Activated T-helper 1 cell treated with Interleukin-2 at 50 U/mL for 16 hours (primary cell): ENCODE results near the gene RPAP2.
"Not testable (repeated sequence)": the region's sequence is repeated elsewhere in the genome, so short reads cannot be mapped to it uniquely, and the experiment has no call there.

Experiments used
- DNase-seq: peaks from one replicate; pipeline ENCODE4 v3.0.0-alpha.2; 2020; ENCODE audit warnings: low read depth

Gene RPAP2

GRCh38 chr1:92323473-92324453 lies 24.9 kb downstream of the RPAP2 start:
- DNase-seq = no peak

GRCh38 chr1:92324784-92325183 lies 25.9 kb downstream of the RPAP2 start:
- DNase-seq = no peak

GRCh38 chr1:92326681-92327080 lies 27.8 kb downstream of the RPAP2 start:
- DNase-seq = no peak

- no peak for DNase-seq
Observed at GRCh38 chr1:92327794-92328193, 28.9 kb downstream of the RPAP2 start.

GRCh38 chr1:92329347-92330129 lies 30.7 kb downstream of the RPAP2 start:
- no peak for DNase-seq

- DNase-seq = no peak
Observed at GRCh38 chr1:92333668-92334067, 34.8 kb downstream of the RPAP2 start.

- DNase-seq = no peak
Observed at GRCh38 chr1:92340154-92340553, 41.3 kb downstream of the RPAP2 start.

GRCh38 chr1:92342401-92342800 lies 43.5 kb downstream of the RPAP2 start:
- no peak for DNase-seq

DNA sequence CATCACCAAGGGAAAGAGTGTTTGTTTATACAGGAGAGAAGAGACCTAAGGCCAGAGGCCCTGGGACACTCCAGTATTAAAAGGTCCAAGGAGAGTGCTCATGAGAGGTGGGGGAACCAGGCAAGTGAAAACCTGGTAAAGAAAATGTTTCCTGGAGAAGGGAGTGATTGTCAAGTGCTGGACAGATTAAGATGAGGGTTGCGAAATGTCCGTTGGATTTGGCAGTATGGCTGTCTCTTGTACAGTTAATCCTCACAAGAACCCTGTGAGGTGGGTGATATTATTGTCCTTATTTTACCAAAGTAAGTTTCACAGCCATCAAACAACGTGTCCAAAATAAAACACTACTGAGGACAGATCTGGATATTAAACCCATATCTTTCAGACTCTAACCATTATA lies 44.2 kb downstream of the RPAP2 start:
- DNase-seq = no peak

- DNase-seq = no peak
Observed at GRCh38 chr1:92346866-92347640, 48.2 kb downstream of the RPAP2 start.

GRCh38 chr1:92352856-92353255 lies 54.0 kb downstream of the RPAP2 start:
- DNase-seq = no peak

- DNase-seq = no peak
Observed at GRCh38 chr1:92354259-92354658, 55.4 kb downstream of the RPAP2 start.

GRCh38 chr1:92356956-92357355 lies 58.1 kb downstream of the RPAP2 start:
- no peak for DNase-seq

- not testable (repeated sequence) for DNase-seq
Observed at GRCh38 chr1:92359382-92359781, 60.5 kb downstream of the RPAP2 start.

GRCh38 chr1:92359986-92360385 lies 61.1 kb downstream of the RPAP2 start:
- no peak for DNase-seq

DNA sequence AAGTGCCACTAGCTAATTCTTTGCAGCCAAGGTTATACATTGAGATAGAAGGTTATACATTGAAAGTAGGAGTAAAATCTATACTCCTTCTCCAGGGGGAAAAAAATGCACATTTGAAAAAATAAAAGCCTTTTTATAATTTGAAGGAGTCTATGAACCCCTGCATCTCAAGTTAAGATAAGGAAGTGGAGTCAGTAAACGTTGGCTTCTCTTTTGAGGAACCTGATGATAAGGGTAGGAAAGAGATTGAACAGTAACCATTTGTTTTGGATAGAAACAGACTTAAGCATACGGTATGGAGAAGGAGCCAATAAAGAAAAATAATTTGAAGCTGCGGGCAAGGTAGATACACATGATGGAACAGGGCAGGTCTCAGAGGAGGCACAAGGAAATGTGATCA lies 64.1 kb downstream of the RPAP2 start:
- DNase-seq = no peak

- DNase-seq = no peak
Observed at GRCh38 chr1:92363401-92363800, 64.5 kb downstream of the RPAP2 start.

- no peak for DNase-seq
Observed at GRCh38 chr1:92365378-92366039, 66.7 kb downstream of the RPAP2 start.

DNA sequence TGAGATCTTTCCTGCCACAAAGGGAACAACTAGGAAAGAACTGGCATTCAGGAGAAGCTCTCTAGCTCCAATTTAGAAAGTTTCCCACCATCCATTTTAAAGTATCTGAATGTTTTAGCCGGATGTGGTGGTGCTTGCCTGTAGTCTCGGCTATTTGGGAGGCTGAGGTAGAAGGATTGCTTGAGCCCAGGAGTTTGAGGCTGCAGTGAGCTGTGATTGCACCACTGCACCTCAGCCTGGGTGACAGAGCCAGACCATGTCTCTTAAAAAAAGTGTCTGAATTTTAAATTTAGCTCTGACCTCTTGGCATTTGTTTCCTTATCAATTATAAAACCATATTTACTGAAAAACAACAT lies 67.2 kb downstream of the RPAP2 start:
- DNase-seq = no peak

GRCh38 chr1:92367496-92367895 lies 68.6 kb downstream of the RPAP2 start:
- DNase-seq = no peak

- DNase-seq = no peak
Observed at GRCh38 chr1:92372164-92372563, 73.3 kb downstream of the RPAP2 start.

GRCh38 chr1:92374223-92374622 lies 75.4 kb downstream of the RPAP2 start:
- DNase-seq = no peak
